GM12874 (cell line): ENCODE measurements around the gene KCNMB2.

Experiments
- TF ChIP-seq, protein P1 (sequence below): IDR thresholded peaks from 2 replicates; pipeline ENCODE4 v1.5.1; 2011; ENCODE audit warnings: low read depth, mild to moderate bottlenecking, control low read depth, low read length, moderate library complexity; ENCODE audit not compliant: insufficient read depth

The KCNMB2 gene

DNA sequence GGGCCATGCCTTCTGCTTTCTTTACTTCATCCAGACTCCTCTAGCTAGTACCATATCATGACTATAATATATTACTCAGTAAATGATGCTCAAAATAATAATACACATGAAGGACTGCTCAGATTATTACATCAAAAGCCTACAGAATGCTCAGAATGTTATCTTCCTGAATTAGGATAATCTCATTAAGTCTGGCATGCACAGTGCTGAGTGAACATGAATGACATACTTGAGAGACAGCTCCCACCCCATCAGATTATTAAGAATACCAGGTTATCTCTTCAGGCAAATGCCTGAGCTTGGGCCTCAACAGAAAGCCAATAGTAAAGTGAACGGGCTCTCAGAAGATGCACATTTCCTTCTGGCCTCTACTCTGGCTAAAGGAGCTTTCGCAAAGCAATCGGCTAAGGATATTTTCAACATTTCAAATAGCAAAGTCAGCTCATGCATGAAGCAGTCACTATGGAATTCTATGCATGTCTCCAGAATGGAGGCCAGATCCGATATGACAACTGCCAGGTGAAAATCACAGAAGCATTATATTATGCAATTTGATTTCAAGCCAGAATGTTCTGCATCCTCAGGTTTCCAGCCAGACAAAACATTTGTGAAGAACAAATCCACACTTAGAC lies 122.6 kb downstream of the KCNMB2 start:
- TF ChIP-seq, protein P1, sequence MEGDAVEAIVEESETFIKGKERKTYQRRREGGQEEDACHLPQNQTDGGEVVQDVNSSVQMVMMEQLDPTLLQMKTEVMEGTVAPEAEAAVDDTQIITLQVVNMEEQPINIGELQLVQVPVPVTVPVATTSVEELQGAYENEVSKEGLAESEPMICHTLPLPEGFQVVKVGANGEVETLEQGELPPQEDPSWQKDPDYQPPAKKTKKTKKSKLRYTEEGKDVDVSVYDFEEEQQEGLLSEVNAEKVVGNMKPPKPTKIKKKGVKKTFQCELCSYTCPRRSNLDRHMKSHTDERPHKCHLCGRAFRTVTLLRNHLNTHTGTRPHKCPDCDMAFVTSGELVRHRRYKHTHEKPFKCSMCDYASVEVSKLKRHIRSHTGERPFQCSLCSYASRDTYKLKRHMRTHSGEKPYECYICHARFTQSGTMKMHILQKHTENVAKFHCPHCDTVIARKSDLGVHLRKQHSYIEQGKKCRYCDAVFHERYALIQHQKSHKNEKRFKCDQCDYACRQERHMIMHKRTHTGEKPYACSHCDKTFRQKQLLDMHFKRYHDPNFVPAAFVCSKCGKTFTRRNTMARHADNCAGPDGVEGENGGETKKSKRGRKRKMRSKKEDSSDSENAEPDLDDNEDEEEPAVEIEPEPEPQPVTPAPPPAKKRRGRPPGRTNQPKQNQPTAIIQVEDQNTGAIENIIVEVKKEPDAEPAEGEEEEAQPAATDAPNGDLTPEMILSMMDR = no peak

- TF ChIP-seq, protein P1 = no peak
Observed at GRCh38 chr3:178663201-178663934, 127.1 kb downstream of the KCNMB2 start.

DNA sequence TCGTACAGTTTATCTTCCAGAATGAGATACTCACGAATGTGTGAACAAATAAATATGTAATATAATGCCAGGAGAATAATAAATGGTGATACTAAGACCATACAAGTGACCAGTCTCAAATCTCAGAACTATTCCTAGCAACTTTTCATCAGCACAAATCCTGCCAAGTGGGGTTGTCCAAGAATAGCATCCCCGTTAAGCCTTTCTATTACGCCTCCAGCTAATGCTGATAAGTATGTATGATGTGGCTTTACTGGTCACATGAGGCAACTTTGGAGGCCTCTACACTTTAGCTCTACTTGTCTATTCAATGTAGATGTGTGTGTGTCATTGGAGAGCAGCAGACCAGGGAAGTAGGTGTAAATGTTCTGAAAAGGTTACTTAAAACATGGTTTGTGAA lies 129.5 kb downstream of the KCNMB2 start:
- TF ChIP-seq, protein P1 = no peak

DNA sequence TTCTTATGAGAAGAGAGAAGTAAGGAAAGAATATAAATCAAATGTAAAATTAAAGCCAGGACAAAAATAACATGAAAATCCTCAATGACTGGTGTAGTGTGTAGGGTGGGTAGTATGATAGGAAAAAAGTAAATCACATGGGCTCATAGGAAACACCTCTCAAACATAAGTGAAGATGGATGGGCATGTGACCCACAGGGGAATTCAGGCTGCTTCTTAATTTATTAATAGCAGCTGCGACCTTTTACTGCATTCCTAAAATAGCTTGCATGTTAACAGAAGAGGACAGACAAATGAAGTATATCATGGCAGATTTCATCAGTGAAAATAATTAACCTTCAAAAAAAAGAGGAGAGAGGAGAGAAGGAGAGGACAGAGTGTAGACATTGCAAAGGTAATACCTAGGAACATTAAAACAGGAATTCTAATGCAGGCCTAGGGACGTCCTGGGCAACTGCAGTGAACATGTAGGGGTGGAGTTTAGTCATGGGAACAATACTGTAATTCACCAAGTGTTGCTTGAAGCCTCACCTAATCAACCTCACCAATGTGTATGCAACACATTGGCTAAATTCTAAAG lies 132.9 kb downstream of the KCNMB2 start:
- TF ChIP-seq, protein P1 = no peak

GRCh38 chr3:178669758-178670157 lies 133.5 kb downstream of the KCNMB2 start:
- TF ChIP-seq, protein P1 = no peak

DNA sequence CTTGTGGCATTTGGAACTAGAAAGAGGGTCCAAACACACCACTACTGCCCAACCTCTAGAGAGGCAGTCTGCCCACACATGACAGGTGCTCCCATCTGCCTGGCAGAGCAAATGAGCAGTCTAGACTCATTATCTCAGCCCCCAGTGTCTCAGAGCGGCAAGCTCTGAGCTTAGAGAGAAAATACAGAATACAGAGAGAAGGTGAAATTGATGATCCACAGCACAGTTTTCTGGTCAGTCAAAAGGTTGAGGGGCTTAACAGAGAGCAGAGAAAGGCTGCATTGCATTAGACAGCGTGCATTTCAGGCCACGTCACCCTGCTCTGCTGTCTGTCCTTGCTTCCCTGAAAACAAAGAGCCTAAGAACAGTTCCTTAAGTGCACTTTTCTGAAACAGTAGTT lies 135.1 kb downstream of the KCNMB2 start:
- TF ChIP-seq, protein P1 = no peak

DNA sequence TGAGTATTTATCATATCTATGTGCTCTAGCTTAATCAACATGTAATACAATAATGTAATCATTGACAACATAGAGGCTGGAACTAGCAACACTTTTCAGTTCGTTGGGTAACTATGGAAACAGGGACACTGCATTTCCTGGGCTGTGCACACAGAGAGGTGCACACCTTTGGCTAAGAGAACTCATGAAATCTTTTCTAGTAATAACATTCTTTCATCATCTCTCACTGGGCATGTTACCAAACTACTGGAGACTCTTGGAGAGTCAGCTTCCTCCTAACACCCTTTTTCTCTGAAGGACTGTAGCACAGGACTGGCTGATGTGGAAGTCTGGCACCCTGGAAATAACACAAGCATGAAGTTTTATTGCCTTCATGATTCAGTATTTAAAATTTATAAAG lies 135.6 kb downstream of the KCNMB2 start:
- TF ChIP-seq, protein P1 = no peak
